Measurements from ENCODE around the gene OPCML.

OPCML gene

DNA sequence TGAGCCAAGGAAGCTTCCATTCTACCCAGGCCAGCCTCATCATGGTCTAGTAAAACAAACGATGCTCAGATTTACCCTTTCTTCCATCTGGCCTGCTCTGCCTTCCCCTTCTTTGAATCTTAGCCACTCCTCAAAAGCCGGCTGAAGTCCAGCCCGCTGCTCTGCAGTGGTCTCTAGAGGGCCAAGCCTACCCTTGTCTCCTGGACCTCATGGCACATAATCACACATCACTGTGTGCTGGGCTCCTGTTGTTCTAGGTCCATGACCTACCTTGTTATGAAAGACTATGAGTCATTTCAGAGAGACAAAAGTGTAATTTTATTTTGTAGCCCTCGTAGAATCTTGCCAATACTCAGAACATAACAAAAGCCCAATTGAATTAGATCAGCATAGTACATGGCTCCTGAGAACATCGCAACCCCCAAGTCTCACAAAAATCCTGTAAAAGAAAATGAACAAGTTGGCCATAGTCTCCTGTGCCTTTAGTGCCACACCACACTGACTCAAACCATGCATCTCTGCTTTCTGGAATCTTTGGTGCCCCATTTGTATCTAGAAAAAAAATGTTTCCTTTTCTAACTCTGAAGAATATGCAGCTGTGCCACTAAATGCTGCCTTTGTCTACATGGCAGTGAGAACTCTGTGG is 192.7 kb downstream of the OPCML start:
- no peak overlapping the region for H3K4me3 Mint-ChIP-seq
- H3K4me1 Mint-ChIP-seq, result no peaks in the 10 kb centered on the region
- no peaks in the 10 kb centered on the region for H3K27me3 Mint-ChIP-seq
- H3K36me3 Mint-ChIP-seq, result no peaks in the 10 kb centered on the region
- no peaks in the 10 kb centered on the region for H3K9me3 Mint-ChIP-seq
- H3K27ac Mint-ChIP-seq, result no peak overlapping the region

- no peak overlapping the region for H3K27ac Mint-ChIP-seq
- no peaks in the 10 kb centered on the region for H3K4me1 Mint-ChIP-seq
Measured at GRCh38 chr11:133338588-133338987, 193.7 kb downstream of the OPCML start.

DNA sequence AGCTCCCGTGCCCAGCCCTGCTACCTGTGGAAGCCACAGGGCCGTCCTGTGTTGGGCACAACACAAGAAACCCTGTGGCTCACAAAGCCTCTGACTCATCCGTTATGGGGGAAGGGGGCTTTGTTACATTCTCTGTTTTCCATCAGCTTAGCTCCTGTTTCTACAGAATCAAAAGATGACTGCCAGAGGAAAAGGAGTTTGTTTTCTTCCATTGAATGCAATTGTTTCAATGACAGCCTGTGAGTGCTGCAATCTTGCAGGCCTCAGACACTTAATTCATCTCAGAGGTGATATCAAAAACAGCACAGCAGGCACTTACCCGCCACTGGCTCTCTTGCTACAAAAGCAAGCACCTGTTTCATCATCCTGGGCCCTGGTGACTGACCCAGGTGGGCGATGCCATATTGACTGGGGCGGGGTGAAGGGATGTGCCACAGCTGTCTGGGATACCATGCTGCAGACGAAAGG is 194.3 kb downstream of the OPCML start:
- H3K36me3 Mint-ChIP-seq, result no peaks in the 10 kb centered on the region
- H3K9me3 Mint-ChIP-seq, result peaks cover 7% of the 10 kb centered on the region
- no peak overlapping the region for H3K27ac Mint-ChIP-seq
- H3K4me3 Mint-ChIP-seq, result no peak overlapping the region
- no peaks in the 10 kb centered on the region for H3K4me1 Mint-ChIP-seq
- H3K27me3 Mint-ChIP-seq, result no peaks in the 10 kb centered on the region

More at GRCh38 chr11:133338588-133338987, 193.7 kb downstream of the OPCML start:
- no peak overlapping the region for H3K4me3 Mint-ChIP-seq
- H3K9me3 Mint-ChIP-seq, result peaks cover 7% of the 10 kb centered on the region
- no peaks in the 10 kb centered on the region for H3K36me3 Mint-ChIP-seq
- H3K27me3 Mint-ChIP-seq, result no peaks in the 10 kb centered on the region

DNA sequence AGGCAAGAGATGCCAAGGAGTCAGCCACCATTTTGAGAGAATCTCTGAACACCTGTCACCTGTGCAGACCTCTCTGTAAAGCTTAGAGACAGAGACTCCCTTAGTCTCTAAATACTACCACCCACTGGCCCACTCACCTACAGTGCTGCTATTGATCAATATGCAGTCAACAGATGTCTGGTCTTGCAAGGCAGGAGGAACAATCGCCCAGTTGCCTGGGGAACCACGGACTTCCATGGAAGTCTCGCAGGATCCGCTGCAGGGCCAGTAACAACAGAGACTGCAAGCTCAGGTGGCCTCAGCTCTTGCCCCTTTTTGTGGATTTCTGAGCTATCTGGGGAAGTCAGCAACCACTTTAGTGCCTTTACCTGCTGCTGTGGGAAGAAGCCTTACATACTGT is 195.1 kb downstream of the OPCML start:
- H3K27ac Mint-ChIP-seq, result no peak overlapping the region
- no peaks in the 10 kb centered on the region for H3K36me3 Mint-ChIP-seq
- H3K9me3 Mint-ChIP-seq, result peaks cover 7% of the 10 kb centered on the region
- no peaks in the 10 kb centered on the region for H3K27me3 Mint-ChIP-seq
- no peaks in the 10 kb centered on the region for H3K4me1 Mint-ChIP-seq
- H3K4me3 Mint-ChIP-seq, result no peak overlapping the region

GRCh38 chr11:133331031-133331430 is 201.3 kb downstream of the OPCML start:
- Mint-ChIP-seq H3K4me3 (no peak overlapping the region), H3K27me3 (no peaks in the 10 kb centered on the region), H3K9me3 (peaks cover 7% of the 10 kb centered on the region), H3K27ac (no peak overlapping the region), H3K36me3 (no peaks in the 10 kb centered on the region), H3K4me1 (no peaks in the 10 kb centered on the region)

GRCh38 chr11:133326849-133327248 is 205.5 kb downstream of the OPCML start:
- no peaks in the 10 kb centered on the region for H3K4me1 Mint-ChIP-seq

GRCh38 chr11:133326332-133326731 is 206.0 kb downstream of the OPCML start:
- H3K27me3 Mint-ChIP-seq, result no peaks in the 10 kb centered on the region
- no peak overlapping the region for H3K4me3 Mint-ChIP-seq
- H3K9me3 Mint-ChIP-seq, result no peaks in the 10 kb centered on the region
- H3K4me1 Mint-ChIP-seq, result no peaks in the 10 kb centered on the region
- H3K27ac Mint-ChIP-seq, result no peak overlapping the region
- H3K36me3 Mint-ChIP-seq, result no peaks in the 10 kb centered on the region

More at GRCh38 chr11:133326849-133327248, 205.5 kb downstream of the OPCML start:
- no peaks in the 10 kb centered on the region for H3K36me3 Mint-ChIP-seq
- no peaks in the 10 kb centered on the region for H3K27me3 Mint-ChIP-seq
- no peak overlapping the region for H3K4me3 Mint-ChIP-seq
- H3K27ac Mint-ChIP-seq, result no peak overlapping the region
- H3K9me3 Mint-ChIP-seq, result no peaks in the 10 kb centered on the region

DNA sequence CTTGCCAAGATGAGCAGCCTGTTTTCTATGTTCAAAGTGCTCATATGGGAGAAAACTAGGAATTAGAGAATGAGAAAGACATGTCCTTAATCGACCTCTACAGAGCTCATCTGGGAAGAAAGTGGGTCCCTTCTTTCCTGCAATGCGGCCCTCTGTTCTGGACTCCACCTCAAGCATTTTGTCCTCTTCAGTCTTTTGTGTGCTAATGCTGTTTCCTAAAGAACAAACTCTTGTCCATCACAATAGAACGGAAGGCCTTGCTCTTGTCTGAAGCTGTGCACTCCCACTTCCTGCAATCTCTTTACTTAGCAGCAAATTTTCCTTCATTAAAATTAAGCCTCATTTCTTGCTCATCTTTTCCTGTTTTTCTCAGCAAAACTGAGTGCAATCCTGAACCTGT is 206.6 kb downstream of the OPCML start:
- Mint-ChIP-seq H3K27me3 (no peaks in the 10 kb centered on the region), H3K4me3 (no peak overlapping the region), H3K36me3 (no peaks in the 10 kb centered on the region), H3K4me1 (no peaks in the 10 kb centered on the region), H3K9me3 (no peaks in the 10 kb centered on the region), H3K27ac (no peak overlapping the region)

DNA sequence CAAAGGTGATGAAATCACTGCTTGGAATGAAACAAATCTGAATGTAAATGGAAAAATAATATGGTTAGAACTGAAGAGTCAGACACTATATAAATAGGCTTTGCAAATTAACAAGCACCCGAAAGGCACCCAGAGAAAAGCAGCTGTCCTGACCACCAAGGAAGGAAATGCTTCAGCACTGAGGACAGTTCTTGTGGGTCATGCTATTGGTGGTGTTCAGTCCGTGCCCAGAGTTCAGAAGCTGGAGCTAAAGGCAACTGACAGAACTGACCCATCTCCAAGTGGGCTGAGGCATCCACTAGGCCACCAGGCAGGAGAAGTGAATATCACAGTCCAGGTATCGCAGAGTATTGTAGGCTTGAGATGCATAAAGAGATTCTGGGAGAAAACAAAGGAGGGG is 208.9 kb downstream of the OPCML start:
- no peak overlapping the region for H3K27ac Mint-ChIP-seq
- H3K4me3 Mint-ChIP-seq, result no peak overlapping the region
- H3K4me1 Mint-ChIP-seq, result no peaks in the 10 kb centered on the region
- H3K9me3 Mint-ChIP-seq, result no peaks in the 10 kb centered on the region
- H3K27me3 Mint-ChIP-seq, result peaks cover 4% of the 10 kb centered on the region
- H3K36me3 Mint-ChIP-seq, result no peaks in the 10 kb centered on the region

DNA sequence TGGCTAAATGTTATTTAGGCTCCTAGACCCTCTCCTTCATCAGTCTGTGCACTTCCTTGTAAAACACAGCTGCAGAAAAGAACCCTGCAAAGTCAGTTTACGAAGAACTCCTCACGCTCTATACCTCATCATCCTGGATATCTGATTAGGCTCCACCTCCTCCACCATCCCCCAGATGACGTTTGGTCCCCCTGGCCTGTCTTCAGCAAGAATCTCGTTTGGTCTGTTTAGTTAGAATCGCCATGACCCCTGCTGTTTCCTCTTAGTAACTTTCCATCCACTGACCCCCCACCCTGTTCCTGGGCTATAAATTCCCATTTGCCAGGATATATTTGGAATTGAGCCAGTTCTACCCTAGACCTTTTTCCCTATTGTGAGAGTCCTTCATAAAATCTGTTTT is 214.1 kb downstream of the OPCML start:
- Mint-ChIP-seq H3K27ac (no peak overlapping the region), H3K4me3 (no peak overlapping the region), H3K36me3 (no peaks in the 10 kb centered on the region), H3K9me3 (no peaks in the 10 kb centered on the region), H3K4me1 (no peaks in the 10 kb centered on the region), H3K27me3 (peaks cover 4% of the 10 kb centered on the region)

DNA sequence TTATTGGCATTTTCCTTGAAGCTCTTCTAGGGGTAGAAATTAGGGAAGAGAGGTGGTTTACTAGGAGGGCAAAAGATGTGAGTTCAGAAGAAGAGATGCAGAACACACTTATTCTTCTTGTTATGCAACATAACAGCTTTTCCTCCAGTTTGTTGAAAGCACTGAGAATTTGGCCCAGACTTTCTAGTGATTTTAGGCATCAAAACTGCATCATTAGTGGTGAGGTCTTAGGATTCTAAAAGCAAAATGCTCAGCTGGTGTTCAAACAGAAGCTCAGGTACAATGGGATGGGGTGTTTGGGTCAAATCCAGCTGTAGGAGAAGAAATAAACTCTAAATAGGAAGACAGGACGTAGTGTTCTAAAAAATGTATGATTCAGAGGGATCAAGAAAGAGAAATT is 221.1 kb downstream of the OPCML start:
- no peaks in the 10 kb centered on the region for H3K27me3 Mint-ChIP-seq
- H3K4me1 Mint-ChIP-seq, result no peaks in the 10 kb centered on the region

DNA sequence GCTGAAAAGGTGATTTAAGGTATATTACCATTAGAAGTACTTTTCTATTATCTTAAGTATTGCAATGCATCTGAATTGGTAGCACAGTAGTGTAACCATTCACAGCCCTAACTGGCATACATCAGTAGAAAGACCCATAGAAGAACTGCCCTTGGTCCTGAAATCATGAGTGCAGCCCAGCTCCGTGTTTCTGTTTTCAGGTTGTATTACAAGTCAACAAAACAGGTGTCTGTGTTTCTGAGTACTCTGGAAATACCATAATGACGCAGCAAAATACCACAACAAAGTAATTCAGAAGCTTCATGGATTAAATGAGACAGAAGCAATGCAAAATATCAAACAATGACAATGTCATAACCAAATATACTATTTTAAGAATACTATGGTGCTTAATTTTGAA is 226.3 kb downstream of the OPCML start:
- no peak overlapping the region for H3K27ac Mint-ChIP-seq

More for the DNA sequence above, 221.1 kb downstream of the OPCML start:
- Mint-ChIP-seq H3K9me3 (peaks cover 15% of the 10 kb centered on the region), H3K36me3 (no peaks in the 10 kb centered on the region), H3K27ac (no peak overlapping the region), H3K4me3 (no peak overlapping the region)

GRCh38 chr11:133305208-133305956 is 226.9 kb downstream of the OPCML start:
- peaks cover 15% of the 10 kb centered on the region for H3K9me3 Mint-ChIP-seq
- no peak overlapping the region for H3K27ac Mint-ChIP-seq
- no peak overlapping the region for H3K4me3 Mint-ChIP-seq
- H3K4me1 Mint-ChIP-seq, result no peaks in the 10 kb centered on the region
- no peaks in the 10 kb centered on the region for H3K27me3 Mint-ChIP-seq
- H3K36me3 Mint-ChIP-seq, result no peaks in the 10 kb centered on the region

More for the DNA sequence above, 226.3 kb downstream of the OPCML start:
- Mint-ChIP-seq H3K36me3 (no peaks in the 10 kb centered on the region), H3K4me1 (no peaks in the 10 kb centered on the region), H3K4me3 (no peak overlapping the region), H3K9me3 (peaks cover 15% of the 10 kb centered on the region), H3K27me3 (no peaks in the 10 kb centered on the region)

DNA sequence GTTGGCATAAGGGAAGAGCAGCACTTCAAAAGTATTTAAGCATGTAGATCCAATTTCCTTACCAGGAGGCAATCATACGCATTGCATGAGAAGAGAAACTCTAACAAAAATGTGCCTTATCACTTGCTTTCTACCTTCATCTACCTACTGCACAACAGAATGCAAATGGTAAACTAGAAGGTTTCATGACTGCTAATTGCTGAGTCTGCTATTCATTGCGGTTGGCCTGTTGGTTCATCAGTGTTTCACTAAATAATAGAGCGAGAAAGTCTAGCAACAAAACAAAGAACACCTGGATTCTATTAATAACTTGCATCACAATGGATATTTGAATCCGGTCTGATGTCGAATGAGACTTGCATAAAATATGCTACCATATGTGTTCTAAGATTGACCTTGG is 229.0 kb downstream of the OPCML start:
- H3K4me1 Mint-ChIP-seq, result no peaks in the 10 kb centered on the region
- peaks cover 11% of the 10 kb centered on the region for H3K9me3 Mint-ChIP-seq
- no peak overlapping the region for H3K4me3 Mint-ChIP-seq
- no peaks in the 10 kb centered on the region for H3K27me3 Mint-ChIP-seq
- H3K27ac Mint-ChIP-seq, result no peak overlapping the region
- H3K36me3 Mint-ChIP-seq, result no peaks in the 10 kb centered on the region

- Mint-ChIP-seq H3K4me3 (no peak overlapping the region), H3K9me3 (peaks cover 3% of the 10 kb centered on the region), H3K27ac (no peak overlapping the region), H3K36me3 (no peaks in the 10 kb centered on the region), H3K27me3 (no peaks in the 10 kb centered on the region), H3K4me1 (no peaks in the 10 kb centered on the region)
Measured at GRCh38 chr11:133302056-133302455, 230.2 kb downstream of the OPCML start.

GRCh38 chr11:133300666-133301065 is 231.6 kb downstream of the OPCML start:
- Mint-ChIP-seq H3K4me3 (no peak overlapping the region), H3K36me3 (no peaks in the 10 kb centered on the region), H3K9me3 (no peaks in the 10 kb centered on the region), H3K27ac (no peak overlapping the region), H3K27me3 (no peaks in the 10 kb centered on the region), H3K4me1 (no peaks in the 10 kb centered on the region)
